Omental fat pad (tissue), 4 donors: Measurements from ENCODE around the gene ARHGDIA. TPM values are rescaled to one million over a fixed set of nuclear protein-coding genes. Genes with fewer than 3 reads are reported as not detected.

Experiments used
- ATAC-seq: fragments of 150-250 bp; one replicate; pipeline ENCODE4 v1.9.1; 2016; ENCODE audit warnings: mild to moderate bottlenecking, moderate library complexity; ENCODE audit not compliant: low FRiP score
- DNase-seq: peaks from one replicate; pipeline ENCODE4 v3.0.0-alpha.2; 2019; ENCODE audit warnings: low spot score
- total RNA-seq, 4 donors: library from RNA; depleted of rRNA; stranded (reverse); fragments of >200 nt; gene quantifications; one replicate each; pipeline ENCODE4 v1.1.0, GENCODE V29; 2016
- TF ChIP-seq, protein P1 (sequence below), 3 donors: fragments of 450-650 bp; IDR thresholded peaks; one replicate each; pipeline ENCODE4 v1.5.1; 2016 to 2017; ENCODE audit warnings: antibody characterized with exemption in 3 of 3, mild to moderate bottlenecking in 3 of 3, moderate library complexity in 2 of 3

The ARHGDIA gene
- total RNA-seq, 4 donors from 2014 or later = 125 to 250 (median 161) TPM

DNA sequence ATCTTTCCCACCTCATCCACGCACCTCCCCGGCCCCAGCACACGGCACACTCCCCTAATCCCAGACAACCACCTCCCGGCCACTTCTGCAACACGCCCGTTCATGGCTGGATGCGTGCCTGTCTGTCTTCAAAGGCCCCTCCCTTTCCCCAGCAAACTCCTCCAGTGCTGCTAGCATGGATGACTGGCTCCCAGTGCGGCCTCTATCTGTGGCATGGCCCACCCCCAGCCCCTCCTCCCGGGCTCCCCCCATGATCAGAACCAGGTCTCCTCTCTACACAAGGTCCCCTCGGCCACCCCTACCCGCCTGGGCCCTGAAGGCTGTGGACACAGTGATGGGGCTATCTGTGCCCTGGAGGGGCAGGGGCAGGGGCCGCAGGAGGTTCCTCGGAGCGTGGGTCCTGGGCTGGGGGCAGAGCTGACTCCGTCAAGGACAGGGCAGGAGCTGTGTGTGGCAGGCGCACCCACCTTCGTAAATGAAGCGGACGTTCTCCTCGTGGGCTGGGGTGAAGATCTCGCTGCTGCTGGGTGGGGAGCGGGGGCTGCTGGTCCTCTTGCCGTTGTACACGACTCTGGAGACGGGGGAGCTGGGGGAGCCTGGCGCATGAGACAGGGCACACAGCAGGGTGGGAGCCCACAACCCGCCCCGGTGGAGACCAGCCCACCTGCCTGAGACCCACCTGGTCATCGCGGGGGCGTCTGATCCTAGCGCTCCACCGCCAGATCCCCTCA lies 47.2 kb downstream of the ARHGDIA start:
- no peak for DNase-seq
- no peak for ATAC-seq
- TF ChIP-seq, protein P1, sequence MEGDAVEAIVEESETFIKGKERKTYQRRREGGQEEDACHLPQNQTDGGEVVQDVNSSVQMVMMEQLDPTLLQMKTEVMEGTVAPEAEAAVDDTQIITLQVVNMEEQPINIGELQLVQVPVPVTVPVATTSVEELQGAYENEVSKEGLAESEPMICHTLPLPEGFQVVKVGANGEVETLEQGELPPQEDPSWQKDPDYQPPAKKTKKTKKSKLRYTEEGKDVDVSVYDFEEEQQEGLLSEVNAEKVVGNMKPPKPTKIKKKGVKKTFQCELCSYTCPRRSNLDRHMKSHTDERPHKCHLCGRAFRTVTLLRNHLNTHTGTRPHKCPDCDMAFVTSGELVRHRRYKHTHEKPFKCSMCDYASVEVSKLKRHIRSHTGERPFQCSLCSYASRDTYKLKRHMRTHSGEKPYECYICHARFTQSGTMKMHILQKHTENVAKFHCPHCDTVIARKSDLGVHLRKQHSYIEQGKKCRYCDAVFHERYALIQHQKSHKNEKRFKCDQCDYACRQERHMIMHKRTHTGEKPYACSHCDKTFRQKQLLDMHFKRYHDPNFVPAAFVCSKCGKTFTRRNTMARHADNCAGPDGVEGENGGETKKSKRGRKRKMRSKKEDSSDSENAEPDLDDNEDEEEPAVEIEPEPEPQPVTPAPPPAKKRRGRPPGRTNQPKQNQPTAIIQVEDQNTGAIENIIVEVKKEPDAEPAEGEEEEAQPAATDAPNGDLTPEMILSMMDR (IDR thresholded peaks at IDR 0.05) = no peak

DNA sequence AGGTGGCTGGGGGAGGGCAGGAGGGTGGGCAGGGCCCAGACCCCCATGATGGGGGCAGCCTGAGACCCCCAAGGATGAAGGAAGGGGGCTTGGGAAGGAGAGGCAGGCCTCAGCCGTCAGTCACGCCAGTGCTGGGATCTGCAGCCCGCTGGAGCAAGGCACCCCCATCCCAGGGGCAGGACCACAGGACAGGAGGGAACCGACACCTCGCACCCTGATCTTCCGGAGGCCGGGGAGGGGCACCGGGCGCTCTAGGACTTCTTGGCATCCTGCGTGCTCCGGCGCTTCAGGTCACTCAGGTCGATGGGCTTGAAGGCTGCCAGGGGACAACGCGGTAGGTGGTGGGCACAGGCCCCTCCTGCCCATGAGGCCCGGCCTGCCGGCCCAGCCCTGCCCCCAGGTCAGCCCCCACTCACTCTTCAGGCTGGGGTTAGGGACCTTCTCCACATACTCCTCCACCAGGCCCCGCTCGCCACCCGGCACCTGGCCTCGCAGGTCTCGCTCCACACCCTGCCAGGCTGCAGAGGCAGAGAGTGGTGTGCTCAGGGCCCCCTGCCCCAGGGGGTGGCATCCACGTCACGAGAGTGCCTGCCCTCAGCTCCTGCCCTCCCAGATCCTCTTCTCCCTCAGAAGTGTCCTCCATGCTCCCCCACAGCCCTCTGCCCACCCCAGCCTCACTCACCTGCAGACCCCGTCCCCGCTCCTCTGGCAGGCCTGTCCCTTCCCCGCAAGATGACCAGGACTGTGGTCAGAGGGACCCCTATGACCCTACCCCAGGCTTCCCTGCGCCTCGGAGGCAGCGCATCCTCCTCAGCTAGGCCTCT lies 47.9 kb downstream of the ARHGDIA start:
- ATAC-seq (no peak), DNase-seq (no peak)
- TF ChIP-seq, protein P1 (IDR thresholded peaks at IDR 0.05) = no peak

DNA sequence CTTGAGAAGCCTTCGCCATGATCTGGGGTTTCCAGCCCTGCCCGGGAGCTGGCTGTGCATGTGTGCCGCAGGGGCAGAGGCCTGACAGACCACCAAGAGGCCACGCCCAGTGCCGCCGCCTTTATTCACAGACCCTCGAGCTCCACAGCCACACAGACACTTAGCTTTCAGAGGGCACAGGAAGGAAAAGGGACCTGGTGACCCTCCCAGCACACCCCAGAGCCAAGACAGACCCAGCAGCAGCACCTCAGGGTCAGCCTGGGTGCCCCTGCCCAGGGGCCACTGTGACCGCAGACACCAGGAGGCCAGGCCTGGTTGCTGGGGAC lies 48.9 kb downstream of the ARHGDIA start:
- TF ChIP-seq, protein P1 (IDR thresholded peaks at IDR 0.05) = no peak
- no peak for DNase-seq
- no peak for ATAC-seq

DNA sequence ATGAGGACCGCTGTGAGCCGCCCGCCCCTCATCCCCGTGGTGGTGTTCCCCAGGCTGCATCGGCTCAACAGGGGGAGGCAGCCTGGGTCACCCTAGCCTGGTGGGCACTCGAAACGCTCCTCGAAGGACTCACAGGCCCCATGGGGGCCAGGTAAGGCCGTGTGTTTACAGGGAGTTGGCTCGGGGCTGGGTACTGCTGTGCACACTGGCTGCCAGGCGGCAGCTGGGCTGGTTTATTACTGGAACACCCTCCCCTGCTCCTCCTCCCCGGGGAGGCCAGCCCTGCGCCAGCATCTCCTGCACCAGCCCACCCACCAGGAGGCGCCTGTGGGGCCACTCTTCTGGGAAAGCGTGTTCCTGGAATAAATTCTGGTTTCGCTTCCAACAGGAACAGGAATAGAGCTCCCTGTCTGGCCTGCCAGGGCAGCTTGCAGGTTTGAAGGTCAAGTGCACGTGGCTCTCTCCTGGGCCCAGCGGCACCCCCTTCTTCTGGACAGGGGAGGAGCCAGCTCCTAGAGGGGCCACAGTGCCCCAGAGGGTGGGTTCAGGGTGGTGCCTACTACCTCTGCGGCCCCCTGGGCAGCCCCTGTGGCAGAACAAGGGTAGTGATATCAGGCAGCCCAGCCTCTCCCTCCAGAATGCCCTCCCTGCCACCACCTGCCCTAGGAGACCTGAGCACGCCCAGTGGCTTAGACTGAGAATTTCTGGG lies 49.4 kb downstream of the ARHGDIA start:
- ATAC-seq (peak; percentile 75), DNase-seq (peak; percentile 39)
- TF ChIP-seq, protein P1 (IDR thresholded peaks at IDR 0.05) = peak in 1 of 3 donors; percentile 33

DNA sequence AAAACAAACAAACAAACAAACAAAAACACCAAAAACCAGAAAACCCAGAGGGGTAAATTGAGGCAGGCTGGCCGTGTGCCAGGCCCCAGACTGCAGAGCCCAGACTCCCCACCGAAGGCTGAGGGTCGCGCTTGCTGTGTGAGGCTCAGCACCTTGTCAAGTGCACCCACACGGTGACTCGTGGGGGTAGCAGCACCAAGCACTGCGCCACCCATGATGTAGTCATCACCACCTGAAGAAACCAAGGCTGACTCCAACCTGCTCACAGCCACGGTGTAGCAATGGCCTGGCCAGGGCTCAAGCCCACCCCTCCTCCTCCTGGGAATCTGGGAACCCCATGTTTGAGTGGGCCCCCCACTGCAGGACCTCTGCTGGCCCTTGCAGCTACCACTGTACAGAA lies 50.0 kb downstream of the ARHGDIA start:
- ATAC-seq (peak; percentile 58), DNase-seq (no peak)
- TF ChIP-seq, protein P1 (IDR thresholded peaks at IDR 0.05) = no peak

DNA sequence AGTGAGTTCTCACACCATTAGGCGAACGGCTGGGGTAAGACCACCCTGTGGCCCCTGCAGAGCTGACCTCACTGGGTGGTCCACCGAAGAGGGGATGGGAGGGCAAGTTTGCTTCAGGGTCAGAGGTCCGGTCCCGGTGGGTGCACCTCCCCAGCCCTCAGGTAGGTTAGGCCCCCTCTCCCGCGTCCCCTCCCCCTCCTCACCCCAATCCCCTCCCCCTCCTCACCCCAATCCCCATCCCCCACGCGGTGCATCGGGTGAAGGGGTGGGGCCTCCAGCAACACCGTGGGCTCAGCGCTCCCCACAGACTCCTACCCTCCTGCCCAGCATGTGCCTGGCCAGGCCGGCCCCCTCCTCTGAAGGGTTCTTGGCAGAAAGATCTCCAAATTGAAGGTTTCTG lies 51.4 kb downstream of the ARHGDIA start:
- ATAC-seq = no peak

More for the DNA sequence above, 51.4 kb downstream of the ARHGDIA start:
- no peak for DNase-seq
- TF ChIP-seq, protein P1 (IDR thresholded peaks at IDR 0.05) = no peak
